ENCODE measurements around the gene CBX3.

GRCh38 chr7:26191233-26191973 is 10.1 kb upstream of the CBX3 start:
- TF ChIP-seq, protein P1, sequence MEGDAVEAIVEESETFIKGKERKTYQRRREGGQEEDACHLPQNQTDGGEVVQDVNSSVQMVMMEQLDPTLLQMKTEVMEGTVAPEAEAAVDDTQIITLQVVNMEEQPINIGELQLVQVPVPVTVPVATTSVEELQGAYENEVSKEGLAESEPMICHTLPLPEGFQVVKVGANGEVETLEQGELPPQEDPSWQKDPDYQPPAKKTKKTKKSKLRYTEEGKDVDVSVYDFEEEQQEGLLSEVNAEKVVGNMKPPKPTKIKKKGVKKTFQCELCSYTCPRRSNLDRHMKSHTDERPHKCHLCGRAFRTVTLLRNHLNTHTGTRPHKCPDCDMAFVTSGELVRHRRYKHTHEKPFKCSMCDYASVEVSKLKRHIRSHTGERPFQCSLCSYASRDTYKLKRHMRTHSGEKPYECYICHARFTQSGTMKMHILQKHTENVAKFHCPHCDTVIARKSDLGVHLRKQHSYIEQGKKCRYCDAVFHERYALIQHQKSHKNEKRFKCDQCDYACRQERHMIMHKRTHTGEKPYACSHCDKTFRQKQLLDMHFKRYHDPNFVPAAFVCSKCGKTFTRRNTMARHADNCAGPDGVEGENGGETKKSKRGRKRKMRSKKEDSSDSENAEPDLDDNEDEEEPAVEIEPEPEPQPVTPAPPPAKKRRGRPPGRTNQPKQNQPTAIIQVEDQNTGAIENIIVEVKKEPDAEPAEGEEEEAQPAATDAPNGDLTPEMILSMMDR (conservative IDR thresholded peaks at IDR 0.05; ENCODE audit: low read length), result no peak
- TF ChIP-seq EZH2phosphoT487 (IDR thresholded peaks at IDR 0.05; ENCODE audit: borderline replicate concordance, low read depth, low read length), result no peak
